HepG2 (cell line): ENCODE measurements around the gene NBPF1. TPM values are rescaled to one million over a fixed set of nuclear protein-coding genes. Genes with fewer than 3 reads are reported as not detected.

ENCODE experiments used
- ATAC-seq: fragments of 200-7000 bp; cut with Tn5 transposase; 3 replicates; pipeline ENCODE4 v1.9.1; 2020; ENCODE audit warnings: mild to moderate bottlenecking, moderate library complexity
- BruUV-seq: library from RNA; stranded (reverse); fragments of 400-500 nt; replicated peaks from 2 replicates; lab custom pipeline; 2021; lab: Mats Ljungman, UMichigan
- CTCF ChIA-PET: fragments of 300-600 bp; formaldehyde crosslinking; extraction: SDS; loops from one replicate; lab custom pipeline; 2021; ENCODE audit warnings: low total read pairs, inconsistent platforms, low intra/inter-chr PET ratio; lab: Yijun Ruan, JAX
- POLR2A ChIA-PET: fragments of 350-600 bp; sonication (Branson Sonifier 250); formaldehyde crosslinking; loops from one replicate; lab custom pipeline; 2020; ENCODE audit warnings: antibody characterized with exemption, inconsistent platforms; lab: Yijun Ruan, JAX
- DNase-seq: peaks from one replicate; pipeline ENCODE4 v3.0.0-alpha.2; 2015; ENCODE audit warnings: low spot score
- FAIRE-seq: peaks from 3 replicates; lab custom pipeline; 2011; peaks lifted over from hg19 to GRCh38; lab: Jason Lieb, UNC
- H2AFZ ChIP-seq: one replicate; pipeline ENCODE4 v1.6.1; 2011; ENCODE audit warnings: low read length, inconsistent platforms
- H3K27ac ChIP-seq: fragments of 300-600 bp; 3 replicates; pipeline ENCODE4 v1.8.0; 2011; ENCODE audit warnings: mixed run types, mild to moderate bottlenecking, mixed read lengths, low read length, inconsistent platforms; ENCODE audit not compliant: insufficient read depth; ENCODE audit errors: extremely low read length
- H3K27me3 ChIP-seq, 2 experiments: fragments of 200-600 bp in 1 of 2; 2 replicates in 1 of 2; 3 replicates in 1 of 2; pipeline versions ENCODE4 v1.6.0 to v1.8.0; 2011; ENCODE audit warnings: low read length in 2 of 2, mild to moderate bottlenecking in 2 of 2, moderate library complexity in 2 of 2, inconsistent platforms in 1 of 2; ENCODE audit not compliant: insufficient read depth in 2 of 2, control insufficient read depth in 1 of 2
- H3K36me3 ChIP-seq, 2 experiments: fragments of 200-600 bp in 1 of 2; replicated peaks in 1 of 2; 2 replicates in 1 of 2; 3 replicates in 1 of 2; pipeline versions ENCODE4 v1.5.1 to v1.8.0; 2011; ENCODE audit warnings: low read length in 2 of 2, inconsistent platforms in 1 of 2; ENCODE audit not compliant: insufficient read depth in 2 of 2, control insufficient read depth in 1 of 2
- H3K4me1 ChIP-seq: 2 replicates; pipeline ENCODE4 v1.5.1; 2012; ENCODE audit warnings: low read length, inconsistent platforms; ENCODE audit not compliant: insufficient read depth
- H3K4me2 ChIP-seq: 2 replicates; pipeline ENCODE4 v1.6.0; 2011; ENCODE audit warnings: low read depth, low read length, inconsistent platforms
- H3K4me3 ChIP-seq, 3 experiments: fragments of 200-600 bp in 1 of 3; sonication (generic), shearing (Covaris generic) in 1 of 3; replicated peaks in 1 of 3; 2 replicates each; pipeline ENCODE4 v1.5.1; 2011 to 2016; ENCODE audit warnings: low read length in 3 of 3, inconsistent platforms in 2 of 3, low read depth in 2 of 3, mild to moderate bottlenecking in 2 of 3, control low read depth in 1 of 3, mixed read lengths in 1 of 3; ENCODE audit not compliant: insufficient read depth in 1 of 3
- H3K79me2 ChIP-seq: one replicate; pipeline ENCODE4 v1.6.1; 2011; ENCODE audit warnings: low read length, inconsistent platforms; ENCODE audit not compliant: insufficient read depth
- H3K9ac ChIP-seq: 2 replicates; pipeline ENCODE4 v1.6.0; 2011; ENCODE audit warnings: mild to moderate bottlenecking, low read depth, low read length, inconsistent platforms; ENCODE audit not compliant: insufficient read depth
- H3K9me3 ChIP-seq: 2 replicates; pipeline ENCODE4 v1.5.1; 2012; ENCODE audit warnings: mild to moderate bottlenecking, low read length
- H4K20me1 ChIP-seq: 2 replicates; pipeline ENCODE4 v1.6.0; 2011; ENCODE audit warnings: inconsistent platforms, mild to moderate bottlenecking, low read length, moderate library complexity; ENCODE audit not compliant: insufficient read depth
- ASH2L ChIP-seq: fragments of 300-600, 200-600 bp; sonication (generic); IDR thresholded peaks from 2 replicates; pipeline ENCODE4 v1.7.0; 2017; ENCODE audit warnings: low read depth, mild to moderate bottlenecking, moderate library complexity, mixed read lengths, low read length; ENCODE audit not compliant: insufficient read length
- CBX2 ChIP-seq, 2 experiments: fragments of 200-600 bp in 1 of 2; sonication (generic); formaldehyde crosslinking in 1 of 2; IDR thresholded peaks; 2 replicates each; pipeline versions ENCODE4 v1.7.0 to v1.8.1; 2018 to 2022; ENCODE audit warnings: low read depth in 2 of 2, low read length in 1 of 2, mild to moderate bottlenecking in 1 of 2, missing genetic modification reagents in 1 of 2
- GMEB1 ChIP-seq: sonication (generic); formaldehyde crosslinking; IDR thresholded peaks from 2 replicates; pipeline ENCODE4 v1.5.1; 2020; ENCODE audit warnings: missing genetic modification reagents, mild to moderate bottlenecking, borderline replicate concordance
- GMEB2 ChIP-seq: IDR thresholded peaks from 2 replicates; pipeline ENCODE4 v1.6.1; 2016; ENCODE audit warnings: missing biosample characterization, missing genetic modification reagents, low read depth
- MLX ChIP-seq: IDR thresholded peaks from 2 replicates; pipeline ENCODE4 v1.6.1; 2016
- NCOA2 ChIP-seq: sonication (generic); formaldehyde crosslinking; IDR thresholded peaks from 2 replicates; pipeline ENCODE4 v1.8.0; 2022; ENCODE audit warnings: inconsistent platforms
- NFIB ChIP-seq: sonication (generic); formaldehyde crosslinking; IDR thresholded peaks from 2 replicates; pipeline ENCODE4 v1.9.0; 2021; ENCODE audit warnings: missing genetic modification reagents, mild to moderate bottlenecking, borderline replicate concordance
- PRDM10 ChIP-seq: sonication (generic); formaldehyde crosslinking; IDR thresholded peaks from 2 replicates; pipeline ENCODE4 v1.4.0; 2020; ENCODE audit warnings: low read depth, missing genetic modification reagents
- RFX5 ChIP-seq: IDR thresholded peaks from 2 replicates; pipeline ENCODE4 v1.6.1; 2011; ENCODE audit warnings: low read depth, low read length, improper control_type of control experiment
- RFXANK ChIP-seq: IDR thresholded peaks from 2 replicates; pipeline ENCODE4 v1.6.1; 2016
- TOPORS ChIP-seq: sonication (generic); formaldehyde crosslinking; IDR thresholded peaks from 2 replicates; pipeline ENCODE4 v1.8.0; 2023; ENCODE audit warnings: mild to moderate bottlenecking, missing genetic modification reagents
- ZNF207 ChIP-seq: fragments of 450-650 bp; IDR thresholded peaks from 2 replicates; pipeline ENCODE4 v1.6.1; 2016; ENCODE audit warnings: antibody characterized with exemption, borderline replicate concordance
- ZNF687 ChIP-seq: sonication (generic); formaldehyde crosslinking; IDR thresholded peaks from 2 replicates; pipeline ENCODE4 v1.5.1; 2020; ENCODE audit warnings: mild to moderate bottlenecking, missing genetic modification reagents, moderate library complexity
- ZSCAN9 ChIP-seq: IDR thresholded peaks from 2 replicates; pipeline ENCODE4 v1.6.1; 2016; ENCODE audit warnings: borderline replicate concordance
- WGBS: methylation state at CpG from one replicate; pipeline ENCODE4 v1.1.6; 2017; ENCODE audit warnings: low lambda C conversion rate; 5-methylcytosine and 5-hydroxymethylcytosine counted together
- in situ Hi-C: cut with HindIII; loops from 2 replicates; pipeline ENCODE4 v1.10.0; 2017; ENCODE audit warnings: low pct_unique_long_range_greater_than_20kb; ENCODE audit not compliant: extremely low pct_ligation_motif_present
- intact Hi-C: fragments of 100-400 bp; cut with micrococcal nuclease; formaldehyde crosslinking; loops from one replicate; pipeline ENCODE4 v1.10.0; 2022; ENCODE audit not compliant: unreplicated experiment
- polyA plus RNA-seq, 8 experiments: library from polyadenylated mRNA; depleted of rRNA in 3 of 8; stranded (reverse) in 7 of 8; unstranded in 1 of 8; fragments of >200 nt; fragmentation: Illumina TruSeq in 4 of 8; extraction: Trizol in 4 of 8; gene quantifications; 2 replicates each; pipeline versions ENCODE4 v1.2.1 to v1.2.3, GENCODE V29; 2011 to 2016; ENCODE audit warnings: low read depth in 4 of 8, missing spikeins in 1 of 8, mixed read lengths in 1 of 8; ENCODE audit not compliant: insufficient read depth in 1 of 8
- total RNA-seq, 5 experiments: library from RNA; depleted of rRNA; stranded (reverse); fragments of >200 nt; fragmentation: Illumina TruSeq; extraction: Trizol; gene quantifications; 2 replicates each; pipeline ENCODE4 v1.2.3, GENCODE V29; 2016; ENCODE audit warnings: low read depth in 1 of 5

Gene NBPF1
- total and polyA plus RNA-seq, 2 of the 13 experiments (the other 11 are each of a cell fraction or from before 2014, with no cell fraction given): 30.3 to 35.6 TPM

GRCh38 chr1:16521288-16521583, 92.1 kb downstream of the NBPF1 start:
- no peak overlapping the region for H3K4me2 ChIP-seq
- no peak overlapping the region for H3K27ac ChIP-seq
- CTCF ChIA-PET: no interaction called here
- no peaks in the 10 kb centered on the region for H4K20me1 ChIP-seq
- no peaks in the 10 kb centered on the region for H3K9me3 ChIP-seq
- FAIRE-seq: no peak
- in situ Hi-C loops: no loop called here
- BruUV-seq: no TSS peak
- H3K9ac ChIP-seq: no peak overlapping the region
- no peak for ATAC-seq
- WGBS: 78% methylated on average over 12 of the region's 12 CpGs
- no peak overlapping the region for H2AFZ ChIP-seq
- H3K36me3 ChIP-seq: no peaks in the 10 kb centered on the region
- intact Hi-C loops: no loop called here
- POLR2A ChIA-PET: no interaction called here
- H3K79me2 ChIP-seq: no peaks in the 10 kb centered on the region
- H3K4me3 ChIP-seq: no peak overlapping the region
- no peak for DNase-seq
- H3K27me3 ChIP-seq: peaks cover 0 to 15% of the 10 kb centered on the region in 2 experiments; a peak in 3 of 5 replicates
- no peaks in the 10 kb centered on the region for H3K4me1 ChIP-seq
- TF ChIP-seq RFX5 (no peak), RFXANK (CRISPR knock-in tag) (no peak), ZNF207 (no peak), GMEB2 (CRISPR knock-in tag) (no peak), MLX (no peak), GMEB1 (no peak), NCOA2 (CRISPR knock-in tag) (no peak), PRDM10 (CRISPR knock-in tag) (no peak), ZSCAN9 (CRISPR knock-in tag) (no peak), ASH2L (no peak), ZNF687 (CRISPR knock-in tag) (no peak), NFIB (CRISPR knock-in tag) (no peak), TOPORS (CRISPR knock-in tag) (no peak), CBX2 (IDR thresholded peaks at IDR 0.05; ENCODE audit: low read depth, low read length) (no peak), CBX2 (CRISPR knock-in tag; IDR thresholded peaks at IDR 0.05; ENCODE audit: low read depth) (no peak)
- TF ChIP-seq, all 625 proteins: peak for 0
